Measurements from ENCODE around the gene MGAT4A.

The MGAT4A gene

DNA sequence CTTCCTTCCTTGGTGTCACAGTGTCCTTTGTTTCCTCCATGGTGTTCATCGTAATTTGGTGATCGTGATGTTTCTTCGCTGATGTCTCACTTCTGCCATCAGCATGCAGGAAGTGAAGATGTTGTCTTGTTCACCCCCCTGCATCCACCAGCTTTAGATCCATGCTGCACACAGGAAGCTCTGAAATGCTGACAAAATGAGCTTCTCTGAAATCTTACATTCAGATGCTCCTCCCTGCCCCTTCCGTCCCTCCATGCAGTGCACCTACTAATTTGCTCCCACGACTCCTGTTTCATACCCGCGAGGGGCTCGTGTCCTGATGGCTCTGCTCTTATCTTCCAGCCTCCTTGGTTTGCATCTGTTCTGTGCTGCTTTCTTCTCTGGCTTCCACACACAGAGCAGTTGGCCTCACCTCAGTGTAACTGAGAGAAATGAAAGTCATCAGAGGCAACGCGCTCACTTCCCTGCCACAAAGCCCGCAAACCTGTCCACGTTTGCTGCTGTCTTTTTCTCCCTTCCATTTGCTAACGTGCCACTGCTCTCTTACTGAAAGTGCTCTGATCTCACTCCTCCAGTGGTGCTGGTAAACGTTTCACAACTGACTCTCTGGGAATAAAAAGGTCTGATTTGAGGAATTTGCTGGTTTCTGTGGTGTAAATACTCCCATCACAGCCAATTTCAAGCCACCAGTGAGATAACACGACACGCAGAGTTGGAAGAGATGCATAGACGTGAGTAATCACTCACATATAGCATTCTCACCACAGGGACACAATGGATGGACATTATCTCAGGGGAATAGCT lies 41.0 kb upstream of the MGAT4A start:
- no peaks in the 10 kb centered on the region for H3K27me3 ChIP-seq (ENCODE audit: control insufficient read depth, insufficient read depth, low read length)
- no peak overlapping the region for H3K4me3 ChIP-seq (ENCODE audit: low read depth, low read length)
- no peaks in the 10 kb centered on the region for H3K36me3 ChIP-seq (ENCODE audit: control insufficient read depth, insufficient read depth, low read length)
- H3K9me3 ChIP-seq (ENCODE audit: control insufficient read depth, insufficient read depth, low read depth, low read length), result no peaks in the 10 kb centered on the region
- H3K4me1 ChIP-seq (ENCODE audit: control insufficient read depth, insufficient read depth, low read length), result peaks cover 13% of the 10 kb centered on the region; the same call in 1 of the 2 replicates
- no peak overlapping the region for H3K9ac ChIP-seq (ENCODE audit: low read length)
- H3K27ac ChIP-seq (ENCODE audit: low read depth, low read length), result no peak overlapping the region

DNA sequence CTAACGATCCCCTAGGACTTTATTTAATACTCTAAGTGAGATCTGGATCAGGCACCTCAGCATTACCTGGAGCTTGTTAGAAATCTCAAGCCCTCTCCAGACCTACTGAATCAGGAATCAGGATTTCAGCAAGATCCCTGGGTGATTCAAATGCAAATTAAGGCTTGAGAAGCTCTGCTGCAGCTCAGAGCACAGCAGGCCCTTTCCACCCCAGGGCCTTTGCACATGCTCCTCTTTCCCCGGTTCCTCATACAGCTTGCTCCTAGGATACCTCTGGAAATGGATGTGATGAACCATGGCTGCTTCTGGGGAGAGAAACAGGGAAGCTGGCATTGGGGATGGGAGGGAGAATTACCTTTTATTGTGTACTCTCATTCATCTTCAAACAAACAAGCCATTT lies 40.3 kb upstream of the MGAT4A start:
- Histone ChIP-seq H3K27ac (ENCODE audit: low read depth, low read length) (no peak overlapping the region), H3K9me3 (ENCODE audit: control insufficient read depth, insufficient read depth, low read depth, low read length) (no peaks in the 10 kb centered on the region), H3K4me3 (ENCODE audit: low read depth, low read length) (no peak overlapping the region), H3K9ac (ENCODE audit: low read length) (no peak overlapping the region), H3K36me3 (ENCODE audit: control insufficient read depth, insufficient read depth, low read length) (no peaks in the 10 kb centered on the region), H3K4me1 (ENCODE audit: control insufficient read depth, insufficient read depth, low read length) (peaks cover 13% of the 10 kb centered on the region; the same call in 1 of the 2 replicates), H3K27me3 (ENCODE audit: control insufficient read depth, insufficient read depth, low read length) (no peaks in the 10 kb centered on the region)

- H3K4me1 ChIP-seq (ENCODE audit: control insufficient read depth, insufficient read depth, low read length), result peaks cover 13% of the 10 kb centered on the region; the same call in 1 of the 2 replicates
- no peaks in the 10 kb centered on the region for H3K36me3 ChIP-seq (ENCODE audit: control insufficient read depth, insufficient read depth, low read length)
- no peak overlapping the region for H3K9ac ChIP-seq (ENCODE audit: low read length)
- H3K27me3 ChIP-seq (ENCODE audit: control insufficient read depth, insufficient read depth, low read length), result no peaks in the 10 kb centered on the region
- no peaks in the 10 kb centered on the region for H3K9me3 ChIP-seq (ENCODE audit: control insufficient read depth, insufficient read depth, low read depth, low read length)
- H3K4me3 ChIP-seq (ENCODE audit: low read depth, low read length), result no peak overlapping the region
- H3K27ac ChIP-seq (ENCODE audit: low read depth, low read length), result no peak overlapping the region
These were observed 38.9 kb upstream of the MGAT4A start for GRCh38 chr2:98769784-98770183.

- Histone ChIP-seq H3K9me3 (ENCODE audit: control insufficient read depth, insufficient read depth, low read depth, low read length) (no peaks in the 10 kb centered on the region), H3K27ac (ENCODE audit: low read depth, low read length) (no peak overlapping the region), H3K4me3 (ENCODE audit: low read depth, low read length) (no peak overlapping the region), H3K4me1 (ENCODE audit: control insufficient read depth, insufficient read depth, low read length) (peaks cover 10% of the 10 kb centered on the region; the same call in 1 of the 2 replicates), H3K27me3 (ENCODE audit: control insufficient read depth, insufficient read depth, low read length) (no peaks in the 10 kb centered on the region), H3K36me3 (ENCODE audit: control insufficient read depth, insufficient read depth, low read length) (no peaks in the 10 kb centered on the region), H3K9ac (ENCODE audit: low read length) (no peak overlapping the region)
These were observed 38.2 kb upstream of the MGAT4A start for GRCh38 chr2:98769114-98769476.

- no peaks in the 10 kb centered on the region for H3K9me3 ChIP-seq (ENCODE audit: control insufficient read depth, insufficient read depth, low read depth, low read length)
- no peaks in the 10 kb centered on the region for H3K36me3 ChIP-seq (ENCODE audit: control insufficient read depth, insufficient read depth, low read length)
- peaks cover 4% of the 10 kb centered on the region; the same call in 1 of the 2 replicates for H3K4me1 ChIP-seq (ENCODE audit: control insufficient read depth, insufficient read depth, low read length)
- H3K9ac ChIP-seq (ENCODE audit: low read length), result no peak overlapping the region
- H3K4me3 ChIP-seq (ENCODE audit: low read depth, low read length), result no peak overlapping the region
- H3K27ac ChIP-seq (ENCODE audit: low read depth, low read length), result no peak overlapping the region
- no peaks in the 10 kb centered on the region for H3K27me3 ChIP-seq (ENCODE audit: control insufficient read depth, insufficient read depth, low read length)
These were observed 37.6 kb upstream of the MGAT4A start for GRCh38 chr2:98768384-98769113.

DNA sequence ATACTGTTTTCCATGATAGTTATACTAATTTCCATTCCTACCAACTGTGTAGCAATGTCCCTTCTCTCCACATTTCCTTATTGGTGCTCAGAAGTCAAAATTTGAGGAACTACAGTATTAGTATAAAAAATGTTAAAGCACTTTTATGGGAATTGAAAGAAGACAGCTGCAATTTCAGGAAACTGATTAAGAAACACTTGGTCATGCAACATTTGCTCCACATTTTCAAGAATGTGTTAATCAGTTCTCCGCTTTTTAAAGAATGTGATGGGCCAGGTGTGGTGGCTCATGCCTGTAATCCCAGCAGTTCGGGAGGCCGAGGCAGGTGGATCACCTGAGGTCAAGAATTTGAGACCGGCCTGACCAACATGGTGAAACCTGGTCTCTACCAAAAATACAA lies 33.6 kb upstream of the MGAT4A start:
- no peaks in the 10 kb centered on the region for H3K9me3 ChIP-seq (ENCODE audit: control insufficient read depth, insufficient read depth, low read depth, low read length)
- no peaks in the 10 kb centered on the region for H3K36me3 ChIP-seq (ENCODE audit: control insufficient read depth, insufficient read depth, low read length)
- no peak overlapping the region for H3K9ac ChIP-seq (ENCODE audit: low read length)
- no peaks in the 10 kb centered on the region for H3K4me1 ChIP-seq (ENCODE audit: control insufficient read depth, insufficient read depth, low read length)
- no peak overlapping the region for H3K27ac ChIP-seq (ENCODE audit: low read depth, low read length)
- no peak overlapping the region for H3K4me3 ChIP-seq (ENCODE audit: low read depth, low read length)
- H3K27me3 ChIP-seq (ENCODE audit: control insufficient read depth, insufficient read depth, low read length), result no peaks in the 10 kb centered on the region

DNA sequence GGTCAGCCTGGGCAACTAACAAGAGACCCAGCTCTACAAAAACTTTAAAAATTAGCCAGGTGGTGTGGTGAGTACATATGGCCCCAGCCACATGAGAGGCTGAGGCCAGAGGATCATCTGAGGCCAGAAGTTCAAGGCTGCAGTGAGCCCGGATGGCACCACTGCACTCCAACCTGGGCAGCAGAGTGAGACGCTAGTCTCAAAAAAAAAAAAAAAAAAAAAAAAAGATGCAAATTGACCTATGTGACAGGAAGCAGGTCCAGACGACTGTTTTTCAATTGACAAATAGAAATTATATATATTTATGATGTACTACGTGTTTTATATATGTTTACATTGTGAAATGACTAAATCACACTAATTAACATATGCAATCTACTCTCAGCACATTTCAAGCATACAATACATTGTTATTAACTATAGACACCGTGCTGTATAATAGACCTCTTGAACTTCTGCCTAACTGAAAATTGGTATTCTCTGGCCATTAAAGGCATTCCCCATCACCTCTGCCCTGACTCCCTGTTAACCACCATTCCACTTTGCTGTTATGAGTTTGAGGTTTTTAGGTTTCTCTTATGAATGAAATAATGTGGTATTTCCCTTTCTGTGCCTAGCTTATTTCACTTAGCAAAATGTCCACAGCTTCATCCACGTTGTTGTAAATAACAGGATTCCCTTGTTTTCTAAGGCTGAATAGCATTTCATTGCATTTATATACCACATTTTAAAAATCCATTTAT lies 32.4 kb upstream of the MGAT4A start:
- Histone ChIP-seq H3K9me3 (ENCODE audit: control insufficient read depth, insufficient read depth, low read depth, low read length) (no peaks in the 10 kb centered on the region), H3K27me3 (ENCODE audit: control insufficient read depth, insufficient read depth, low read length) (no peaks in the 10 kb centered on the region), H3K4me1 (ENCODE audit: control insufficient read depth, insufficient read depth, low read length) (no peaks in the 10 kb centered on the region), H3K9ac (ENCODE audit: low read length) (no peak overlapping the region), H3K27ac (ENCODE audit: low read depth, low read length) (no peak overlapping the region), H3K4me3 (ENCODE audit: low read depth, low read length) (no peak overlapping the region), H3K36me3 (ENCODE audit: control insufficient read depth, insufficient read depth, low read length) (no peaks in the 10 kb centered on the region)

- Histone ChIP-seq H3K27me3 (ENCODE audit: control insufficient read depth, insufficient read depth, low read length) (no peaks in the 10 kb centered on the region), H3K36me3 (ENCODE audit: control insufficient read depth, insufficient read depth, low read length) (no peaks in the 10 kb centered on the region), H3K9ac (ENCODE audit: low read length) (no peak overlapping the region), H3K4me3 (ENCODE audit: low read depth, low read length) (no peak overlapping the region), H3K27ac (ENCODE audit: low read depth, low read length) (no peak overlapping the region), H3K4me1 (ENCODE audit: control insufficient read depth, insufficient read depth, low read length) (no peaks in the 10 kb centered on the region), H3K9me3 (ENCODE audit: control insufficient read depth, insufficient read depth, low read depth, low read length) (no peaks in the 10 kb centered on the region)
These were observed 31.0 kb upstream of the MGAT4A start for GRCh38 chr2:98761909-98762308.

- H3K4me1 ChIP-seq (ENCODE audit: control insufficient read depth, insufficient read depth, low read length), result no peaks in the 10 kb centered on the region
- H3K27ac ChIP-seq (ENCODE audit: low read depth, low read length), result no peak overlapping the region
- no peak overlapping the region for H3K4me3 ChIP-seq (ENCODE audit: low read depth, low read length)
- H3K9me3 ChIP-seq (ENCODE audit: control insufficient read depth, insufficient read depth, low read depth, low read length), result no peaks in the 10 kb centered on the region
- no peak overlapping the region for H3K9ac ChIP-seq (ENCODE audit: low read length)
- no peaks in the 10 kb centered on the region for H3K36me3 ChIP-seq (ENCODE audit: control insufficient read depth, insufficient read depth, low read length)
- H3K27me3 ChIP-seq (ENCODE audit: control insufficient read depth, insufficient read depth, low read length), result no peaks in the 10 kb centered on the region
These were observed 30.4 kb upstream of the MGAT4A start for GRCh38 chr2:98761267-98761781.

GRCh38 chr2:98759827-98760625 lies 29.1 kb upstream of the MGAT4A start:
- Histone ChIP-seq H3K9ac (ENCODE audit: low read length) (no peak overlapping the region), H3K4me1 (ENCODE audit: control insufficient read depth, insufficient read depth, low read length) (no peaks in the 10 kb centered on the region), H3K27ac (ENCODE audit: low read depth, low read length) (no peak overlapping the region), H3K4me3 (ENCODE audit: low read depth, low read length) (no peak overlapping the region), H3K36me3 (ENCODE audit: control insufficient read depth, insufficient read depth, low read length) (no peaks in the 10 kb centered on the region), H3K9me3 (ENCODE audit: control insufficient read depth, insufficient read depth, low read depth, low read length) (no peaks in the 10 kb centered on the region), H3K27me3 (ENCODE audit: control insufficient read depth, insufficient read depth, low read length) (no peaks in the 10 kb centered on the region)

Data from HUES6 (cell line).